Prostate gland (tissue), 2 donors: ENCODE results near the gene GNG5.

Experiments used
- POLR2A ChIP-seq: fragments of 450-650 bp; IDR thresholded peaks from one replicate; pipeline ENCODE4 v1.6.1; 2016; ENCODE audit warnings: antibody characterized with exemption, mild to moderate bottlenecking
- TF ChIP-seq, protein P1 (sequence below), 4 experiments: fragments of 200-600 bp in 2 of 4; fragments of 450-650 bp in 2 of 4; sonication (generic) in 2 of 4; IDR thresholded peaks; 1 replicate in 3 of 4; 2 replicates in 1 of 4; pipeline ENCODE4 v1.5.1; 2016 to 2019; ENCODE audit warnings: antibody characterized with exemption in 4 of 4, mild to moderate bottlenecking in 2 of 4, moderate library complexity in 2 of 4

- TF ChIP-seq, protein P1, sequence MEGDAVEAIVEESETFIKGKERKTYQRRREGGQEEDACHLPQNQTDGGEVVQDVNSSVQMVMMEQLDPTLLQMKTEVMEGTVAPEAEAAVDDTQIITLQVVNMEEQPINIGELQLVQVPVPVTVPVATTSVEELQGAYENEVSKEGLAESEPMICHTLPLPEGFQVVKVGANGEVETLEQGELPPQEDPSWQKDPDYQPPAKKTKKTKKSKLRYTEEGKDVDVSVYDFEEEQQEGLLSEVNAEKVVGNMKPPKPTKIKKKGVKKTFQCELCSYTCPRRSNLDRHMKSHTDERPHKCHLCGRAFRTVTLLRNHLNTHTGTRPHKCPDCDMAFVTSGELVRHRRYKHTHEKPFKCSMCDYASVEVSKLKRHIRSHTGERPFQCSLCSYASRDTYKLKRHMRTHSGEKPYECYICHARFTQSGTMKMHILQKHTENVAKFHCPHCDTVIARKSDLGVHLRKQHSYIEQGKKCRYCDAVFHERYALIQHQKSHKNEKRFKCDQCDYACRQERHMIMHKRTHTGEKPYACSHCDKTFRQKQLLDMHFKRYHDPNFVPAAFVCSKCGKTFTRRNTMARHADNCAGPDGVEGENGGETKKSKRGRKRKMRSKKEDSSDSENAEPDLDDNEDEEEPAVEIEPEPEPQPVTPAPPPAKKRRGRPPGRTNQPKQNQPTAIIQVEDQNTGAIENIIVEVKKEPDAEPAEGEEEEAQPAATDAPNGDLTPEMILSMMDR (IDR thresholded peaks at IDR 0.05), result peak in 2 of 4 experiments; percentile 30 to 31
- no peak for TF ChIP-seq POLR2A
These were observed 35.3 kb upstream of the GNG5 start for GRCh38 chr1:84541679-84542078.
